ENCODE data around the gene MPDU1.
"Not testable (repeated sequence)": the region's sequence is repeated elsewhere in the genome, so short reads cannot be mapped to it uniquely, and the experiment has no call there.

MPDU1 gene

DNA sequence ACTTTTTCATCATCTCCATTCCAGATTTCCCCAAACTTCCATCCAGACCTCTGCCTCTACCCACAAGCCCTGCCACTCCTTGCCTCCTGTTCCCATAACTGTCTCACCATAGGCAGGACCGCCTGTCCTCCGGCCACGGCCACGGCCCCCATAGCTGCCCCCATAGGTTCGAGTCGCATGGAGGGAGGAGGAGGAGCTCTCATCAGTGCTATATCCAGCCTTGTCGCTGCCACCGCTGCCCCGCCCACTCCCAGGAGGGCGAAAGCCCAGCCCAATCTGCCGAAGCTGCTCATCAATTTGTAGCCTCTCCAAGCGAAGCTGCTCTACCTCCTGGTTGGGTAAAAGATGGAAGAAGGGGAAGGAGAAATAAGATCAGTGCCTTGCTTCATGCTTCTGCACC lies 9.6 kb downstream of the MPDU1 start:
- peaks cover 30% of the 10 kb centered on the region for H3K36me3 ChIP-seq
- no peak overlapping the region for H3K4me3 ChIP-seq (ENCODE audit: low read depth, low read length)
- TF ChIP-seq, protein P1, sequence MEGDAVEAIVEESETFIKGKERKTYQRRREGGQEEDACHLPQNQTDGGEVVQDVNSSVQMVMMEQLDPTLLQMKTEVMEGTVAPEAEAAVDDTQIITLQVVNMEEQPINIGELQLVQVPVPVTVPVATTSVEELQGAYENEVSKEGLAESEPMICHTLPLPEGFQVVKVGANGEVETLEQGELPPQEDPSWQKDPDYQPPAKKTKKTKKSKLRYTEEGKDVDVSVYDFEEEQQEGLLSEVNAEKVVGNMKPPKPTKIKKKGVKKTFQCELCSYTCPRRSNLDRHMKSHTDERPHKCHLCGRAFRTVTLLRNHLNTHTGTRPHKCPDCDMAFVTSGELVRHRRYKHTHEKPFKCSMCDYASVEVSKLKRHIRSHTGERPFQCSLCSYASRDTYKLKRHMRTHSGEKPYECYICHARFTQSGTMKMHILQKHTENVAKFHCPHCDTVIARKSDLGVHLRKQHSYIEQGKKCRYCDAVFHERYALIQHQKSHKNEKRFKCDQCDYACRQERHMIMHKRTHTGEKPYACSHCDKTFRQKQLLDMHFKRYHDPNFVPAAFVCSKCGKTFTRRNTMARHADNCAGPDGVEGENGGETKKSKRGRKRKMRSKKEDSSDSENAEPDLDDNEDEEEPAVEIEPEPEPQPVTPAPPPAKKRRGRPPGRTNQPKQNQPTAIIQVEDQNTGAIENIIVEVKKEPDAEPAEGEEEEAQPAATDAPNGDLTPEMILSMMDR (IDR thresholded peaks at IDR 0.05; ENCODE audit: low read depth, low read length), result no peak
- no peaks in the 10 kb centered on the region for H3K27me3 ChIP-seq
- no peaks in the 10 kb centered on the region for H3K9me3 ChIP-seq
- no peak for DNase-seq
- H3K4me1 ChIP-seq, result peaks cover 6% of the 10 kb centered on the region; the same call in 1 of the 2 replicates

DNA sequence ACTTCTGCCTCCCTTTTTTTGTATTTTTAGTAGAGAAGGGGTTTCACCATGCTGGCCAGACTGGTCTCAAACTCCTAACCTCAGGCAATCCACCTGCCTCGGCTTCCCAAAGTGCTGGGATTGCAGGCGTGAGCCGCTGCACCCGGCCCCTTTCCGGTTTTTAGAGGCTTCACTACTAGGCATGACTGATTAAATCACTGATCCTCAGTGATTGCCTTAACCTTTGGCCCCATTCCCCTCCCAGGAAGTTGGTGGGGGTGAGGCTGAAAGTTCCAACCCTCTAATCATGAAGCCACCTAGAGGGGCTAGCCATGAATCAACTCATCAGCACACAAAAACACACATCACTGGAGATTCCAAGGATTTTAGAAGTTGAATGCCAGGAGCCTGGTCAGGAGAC lies 13.9 kb downstream of the MPDU1 start:
- not testable (repeated sequence) for H3K4me3 ChIP-seq (ENCODE audit: low read depth, low read length); H3K4me1 ChIP-seq; H3K9me3 ChIP-seq; DNase-seq; H3K27me3 ChIP-seq
- peaks cover 29% of the 10 kb centered on the region for H3K36me3 ChIP-seq

DNA sequence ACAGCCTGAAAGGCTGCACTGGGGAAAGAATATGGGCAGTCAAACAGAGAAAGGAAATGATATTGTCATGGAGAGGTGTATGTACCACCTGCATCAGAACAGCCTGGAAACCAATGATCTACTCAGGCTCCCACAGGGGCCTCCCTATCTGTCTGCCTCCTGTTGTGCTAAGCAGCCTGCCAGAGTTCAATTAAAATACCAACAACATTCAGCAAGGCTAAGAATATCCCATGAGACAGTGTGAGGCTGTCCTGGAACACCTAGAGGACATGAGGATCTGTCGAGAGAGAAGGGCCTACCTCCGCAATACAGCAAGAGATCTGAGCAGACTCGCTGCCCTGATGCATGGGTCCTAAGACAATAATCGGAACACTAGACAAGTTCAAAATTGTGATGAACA lies 22.6 kb downstream of the MPDU1 start:
- no peaks in the 10 kb centered on the region; the same call in 1 of the 2 replicates for H3K36me3 ChIP-seq

DNA sequence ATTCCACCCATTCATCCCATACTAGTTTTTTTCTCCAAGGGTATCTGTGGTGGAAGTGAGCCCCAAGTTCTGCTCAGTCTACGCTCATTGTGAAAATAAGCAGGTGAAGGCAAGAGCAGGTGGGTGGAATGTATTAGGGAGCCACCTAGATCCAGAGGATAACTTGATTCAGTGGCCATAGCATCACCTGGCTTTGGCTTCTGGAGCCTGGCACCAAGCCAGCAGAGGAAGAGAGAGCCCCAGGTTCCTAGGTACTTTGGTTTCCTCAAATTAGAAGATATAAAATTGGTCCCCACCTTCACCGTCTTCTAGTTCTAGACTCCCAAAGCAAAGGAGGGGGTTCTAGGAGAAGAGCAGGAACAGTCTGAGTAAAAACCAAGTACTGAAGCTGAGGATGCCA lies 27.0 kb downstream of the MPDU1 start:
- Histone ChIP-seq H3K4me3 (ENCODE audit: low read depth, low read length) (no peak overlapping the region), H3K4me1 (no peaks in the 10 kb centered on the region), H3K9me3 (no peaks in the 10 kb centered on the region), H3K36me3 (no peaks in the 10 kb centered on the region), H3K27me3 (no peaks in the 10 kb centered on the region)
- TF ChIP-seq, protein P1 (IDR thresholded peaks at IDR 0.05; ENCODE audit: low read depth, low read length), result no peak
- DNase-seq, result no peak

More for the DNA sequence above, 22.6 kb downstream of the MPDU1 start:
- no peaks in the 10 kb centered on the region for H3K27me3 ChIP-seq
- H3K9me3 ChIP-seq, result no peaks in the 10 kb centered on the region
- H3K4me3 ChIP-seq (ENCODE audit: low read depth, low read length), result no peak overlapping the region
- no peaks in the 10 kb centered on the region for H3K4me1 ChIP-seq
- DNase-seq, result no peak
- TF ChIP-seq, protein P1 (IDR thresholded peaks at IDR 0.05; ENCODE audit: low read depth, low read length), result no peak

DNA sequence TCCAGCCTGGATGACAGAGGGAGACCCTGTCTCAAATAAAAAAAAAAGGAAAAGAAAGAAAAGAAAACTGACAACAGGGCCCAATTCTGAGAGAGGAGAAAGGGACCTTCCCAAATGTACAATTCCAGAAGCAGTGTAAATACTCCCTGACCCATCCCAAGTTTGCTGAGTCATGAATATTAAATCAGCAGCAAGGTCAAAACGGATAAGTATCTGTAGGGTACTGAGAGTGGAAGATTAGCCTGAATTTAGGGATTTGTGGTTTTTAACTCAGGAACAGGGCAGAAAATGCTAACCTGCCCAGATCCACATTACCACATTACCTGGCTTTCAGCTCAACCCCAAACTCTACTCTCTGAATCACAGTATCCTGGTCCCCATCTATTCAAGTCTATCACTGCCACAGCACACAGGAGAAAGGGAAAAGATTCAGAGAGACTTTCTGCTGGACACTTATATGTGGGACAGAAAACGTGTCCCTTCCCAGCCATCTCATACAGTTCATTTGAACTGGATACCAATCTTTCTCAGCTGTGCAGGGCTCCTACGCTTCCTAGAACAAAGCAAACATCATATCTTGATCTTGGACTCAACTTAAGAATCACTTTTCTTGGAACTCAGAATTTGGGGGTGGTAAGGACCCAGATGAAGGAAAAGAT lies 28.1 kb downstream of the MPDU1 start:
- Histone ChIP-seq H3K9me3 (no peaks in the 10 kb centered on the region), H3K4me1 (no peaks in the 10 kb centered on the region), H3K36me3 (no peaks in the 10 kb centered on the region), H3K27me3 (no peaks in the 10 kb centered on the region), H3K4me3 (ENCODE audit: low read depth, low read length) (no peak overlapping the region)
- TF ChIP-seq, protein P1 (IDR thresholded peaks at IDR 0.05; ENCODE audit: low read depth, low read length), result no peak
- no peak for DNase-seq

DNA sequence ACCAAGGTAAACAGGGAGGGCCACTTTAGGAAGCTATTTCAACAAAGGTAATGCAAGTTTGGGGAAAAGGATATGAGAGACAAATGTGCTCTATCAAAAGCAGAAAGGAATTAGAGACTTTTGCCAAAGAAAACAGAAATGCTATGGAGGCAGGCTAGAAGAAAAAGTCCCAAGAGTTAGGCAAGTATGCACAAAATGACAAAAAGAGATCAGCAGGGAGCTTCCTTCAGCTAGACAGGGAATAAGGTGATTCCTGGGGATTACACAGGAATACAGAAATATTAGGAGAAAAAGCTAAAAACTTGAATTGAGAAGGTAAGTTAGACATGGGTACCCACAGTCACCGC lies 28.6 kb downstream of the MPDU1 start:
- TF ChIP-seq, protein P1 (IDR thresholded peaks at IDR 0.05; ENCODE audit: low read depth, low read length), result no peak
- H3K4me3 ChIP-seq (ENCODE audit: low read depth, low read length), result no peak overlapping the region
- DNase-seq, result no peak
- no peaks in the 10 kb centered on the region for H3K27me3 ChIP-seq
- H3K36me3 ChIP-seq, result no peaks in the 10 kb centered on the region
- no peaks in the 10 kb centered on the region for H3K9me3 ChIP-seq
- H3K4me1 ChIP-seq, result no peaks in the 10 kb centered on the region
